NB4 (cell line): ENCODE data around the gene TOP2A.

Source experiments
- DNase-seq: peaks from one replicate; pipeline ENCODE4 v3.0.0; 2010; ENCODE audit warnings: low read depth
- H3K4me3 ChIP-seq: one replicate; pipeline ENCODE4 v1.5.1; 2011; ENCODE audit warnings: mild to moderate bottlenecking, low read depth, low read length, moderate library complexity
- CTCF ChIP-seq: IDR thresholded peaks from one replicate; pipeline ENCODE4 v1.5.1; 2012; ENCODE audit warnings: low read depth, low read length
- MAX ChIP-seq: IDR thresholded peaks from 2 replicates; pipeline ENCODE4 v1.6.1; 2011; ENCODE audit warnings: low read depth, low read length
- MYC ChIP-seq: IDR thresholded peaks from 2 replicates; pipeline ENCODE4 v1.6.1; 2011; ENCODE audit warnings: low read depth, low read length
- POLR2A ChIP-seq: IDR thresholded peaks from 2 replicates; pipeline ENCODE4 v1.6.1; 2011; ENCODE audit warnings: mild to moderate bottlenecking; ENCODE audit not compliant: insufficient read length; ENCODE audit errors: extremely low read depth

Gene TOP2A

GRCh38 chr17:40361063-40361924 lies 56.4 kb downstream of the TOP2A start:
- no peak for TF ChIP-seq POLR2A
- TF ChIP-seq CTCF = no peak
- TF ChIP-seq MYC = no peak
- no peak for TF ChIP-seq MAX
- no peak for DNase-seq
- H3K4me3 ChIP-seq = no peak overlapping the region

GRCh38 chr17:40360091-40360490 lies 57.6 kb downstream of the TOP2A start:
- TF ChIP-seq POLR2A (no peak), MAX (no peak), MYC (no peak), CTCF (no peak)
- DNase-seq = no peak
- H3K4me3 ChIP-seq = no peak overlapping the region

GRCh38 chr17:40358323-40359038 lies 59.2 kb downstream of the TOP2A start:
- peak overlapping the region; percentile 43 for H3K4me3 ChIP-seq
- TF ChIP-seq CTCF = peak; percentile 70
- TF ChIP-seq MAX = 0 out of 2 replicates have a peak, but pooled peaks have one; percentile 1
- TF ChIP-seq MYC = no peak
- no peak for TF ChIP-seq POLR2A
- peak; percentile 88 for DNase-seq

- no peak overlapping the region for H3K4me3 ChIP-seq
- TF ChIP-seq MAX (no peak), POLR2A (no peak), MYC (no peak), CTCF (no peak)
- no peak for DNase-seq
These were observed 60.5 kb downstream of the TOP2A start for GRCh38 chr17:40356990-40357881.

GRCh38 chr17:40355804-40356758 lies 61.6 kb downstream of the TOP2A start:
- no peak for TF ChIP-seq MYC
- TF ChIP-seq MAX = no peak
- no peak for TF ChIP-seq CTCF
- no peak for TF ChIP-seq POLR2A

More at GRCh38 chr17:40355804-40356758, 61.6 kb downstream of the TOP2A start:
- no peak overlapping the region for H3K4me3 ChIP-seq
- no peak for DNase-seq
